Measurements from ENCODE around the gene LRTM2.

- TF ChIP-seq ZNF302 (tag by site-specific recombination; IDR thresholded peaks at IDR 0.05; ENCODE audit: low read depth) (no peak), ZNF202 (tag by site-specific recombination; IDR thresholded peaks at IDR 0.05; ENCODE audit: borderline replicate concordance) (no peak), CTCF (tag by site-specific recombination; IDR thresholded peaks at IDR 0.05) (no peak), SP2 (tag by site-specific recombination; IDR thresholded peaks at IDR 0.05) (no peak), KLF10 (tag by site-specific recombination; IDR thresholded peaks at IDR 0.05) (no peak), IKZF3 (tag by site-specific recombination; IDR thresholded peaks at IDR 0.05) (no peak), HOXC10 (CRISPR knock-in tag; IDR thresholded peaks at IDR 0.05) (no peak), ZNF140 (tag by site-specific recombination; IDR thresholded peaks at IDR 0.05) (no peak), ZSCAN30 (tag by site-specific recombination; IDR thresholded peaks at IDR 0.05) (no peak), ZNF354C (tag by site-specific recombination; IDR thresholded peaks at IDR 0.05; ENCODE audit: borderline replicate concordance, low read depth) (no peak), ZNF114 (tag by site-specific recombination; IDR thresholded peaks at IDR 0.05) (no peak), ZNF670 (tag by site-specific recombination; IDR thresholded peaks at IDR 0.05; ENCODE audit: low read depth) (no peak)
- TF ChIP-seq, protein P1, sequence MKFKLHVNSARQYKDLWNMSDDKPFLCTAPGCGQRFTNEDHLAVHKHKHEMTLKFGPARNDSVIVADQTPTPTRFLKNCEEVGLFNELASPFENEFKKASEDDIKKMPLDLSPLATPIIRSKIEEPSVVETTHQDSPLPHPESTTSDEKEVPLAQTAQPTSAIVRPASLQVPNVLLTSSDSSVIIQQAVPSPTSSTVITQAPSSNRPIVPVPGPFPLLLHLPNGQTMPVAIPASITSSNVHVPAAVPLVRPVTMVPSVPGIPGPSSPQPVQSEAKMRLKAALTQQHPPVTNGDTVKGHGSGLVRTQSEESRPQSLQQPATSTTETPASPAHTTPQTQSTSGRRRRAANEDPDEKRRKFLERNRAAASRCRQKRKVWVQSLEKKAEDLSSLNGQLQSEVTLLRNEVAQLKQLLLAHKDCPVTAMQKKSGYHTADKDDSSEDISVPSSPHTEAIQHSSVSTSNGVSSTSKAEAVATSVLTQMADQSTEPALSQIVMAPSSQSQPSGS (tag by site-specific recombination; IDR thresholded peaks at IDR 0.05; ENCODE audit: low read depth) = no peak
- TF ChIP-seq, protein P2, sequence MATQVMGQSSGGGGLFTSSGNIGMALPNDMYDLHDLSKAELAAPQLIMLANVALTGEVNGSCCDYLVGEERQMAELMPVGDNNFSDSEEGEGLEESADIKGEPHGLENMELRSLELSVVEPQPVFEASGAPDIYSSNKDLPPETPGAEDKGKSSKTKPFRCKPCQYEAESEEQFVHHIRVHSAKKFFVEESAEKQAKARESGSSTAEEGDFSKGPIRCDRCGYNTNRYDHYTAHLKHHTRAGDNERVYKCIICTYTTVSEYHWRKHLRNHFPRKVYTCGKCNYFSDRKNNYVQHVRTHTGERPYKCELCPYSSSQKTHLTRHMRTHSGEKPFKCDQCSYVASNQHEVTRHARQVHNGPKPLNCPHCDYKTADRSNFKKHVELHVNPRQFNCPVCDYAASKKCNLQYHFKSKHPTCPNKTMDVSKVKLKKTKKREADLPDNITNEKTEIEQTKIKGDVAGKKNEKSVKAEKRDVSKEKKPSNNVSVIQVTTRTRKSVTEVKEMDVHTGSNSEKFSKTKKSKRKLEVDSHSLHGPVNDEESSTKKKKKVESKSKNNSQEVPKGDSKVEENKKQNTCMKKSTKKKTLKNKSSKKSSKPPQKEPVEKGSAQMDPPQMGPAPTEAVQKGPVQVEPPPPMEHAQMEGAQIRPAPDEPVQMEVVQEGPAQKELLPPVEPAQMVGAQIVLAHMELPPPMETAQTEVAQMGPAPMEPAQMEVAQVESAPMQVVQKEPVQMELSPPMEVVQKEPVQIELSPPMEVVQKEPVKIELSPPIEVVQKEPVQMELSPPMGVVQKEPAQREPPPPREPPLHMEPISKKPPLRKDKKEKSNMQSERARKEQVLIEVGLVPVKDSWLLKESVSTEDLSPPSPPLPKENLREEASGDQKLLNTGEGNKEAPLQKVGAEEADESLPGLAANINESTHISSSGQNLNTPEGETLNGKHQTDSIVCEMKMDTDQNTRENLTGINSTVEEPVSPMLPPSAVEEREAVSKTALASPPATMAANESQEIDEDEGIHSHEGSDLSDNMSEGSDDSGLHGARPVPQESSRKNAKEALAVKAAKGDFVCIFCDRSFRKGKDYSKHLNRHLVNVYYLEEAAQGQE (tag by site-specific recombination; IDR thresholded peaks at IDR 0.05) = no peak
Observed at GRCh38 chr12:1773937-1774655, 46.3 kb upstream of the LRTM2 start.
